ENCODE results near the gene PLA2G4D.

PLA2G4D gene

GRCh38 chr15:42020713-42021273 is 73.6 kb downstream of the PLA2G4D start, which contains the start of gene PLA2G4E:
Gene PLA2G4E, minus strand, starts transcription at chr15:42021042. Its CDS starts 12 bp downstream, at chr15:42021030.
- Histone ChIP-seq H3K27me3 (ENCODE audit: insufficient read depth, low read length) (no peaks in the 10 kb centered on the region; the same call in 1 of the 2 replicates), H4K20me1 (ENCODE audit: insufficient read depth, low read length) (no peaks in the 10 kb centered on the region), H3K4me1 (ENCODE audit: insufficient read depth, low read length, severe bottlenecking) (no peaks in the 10 kb centered on the region)

DNA sequence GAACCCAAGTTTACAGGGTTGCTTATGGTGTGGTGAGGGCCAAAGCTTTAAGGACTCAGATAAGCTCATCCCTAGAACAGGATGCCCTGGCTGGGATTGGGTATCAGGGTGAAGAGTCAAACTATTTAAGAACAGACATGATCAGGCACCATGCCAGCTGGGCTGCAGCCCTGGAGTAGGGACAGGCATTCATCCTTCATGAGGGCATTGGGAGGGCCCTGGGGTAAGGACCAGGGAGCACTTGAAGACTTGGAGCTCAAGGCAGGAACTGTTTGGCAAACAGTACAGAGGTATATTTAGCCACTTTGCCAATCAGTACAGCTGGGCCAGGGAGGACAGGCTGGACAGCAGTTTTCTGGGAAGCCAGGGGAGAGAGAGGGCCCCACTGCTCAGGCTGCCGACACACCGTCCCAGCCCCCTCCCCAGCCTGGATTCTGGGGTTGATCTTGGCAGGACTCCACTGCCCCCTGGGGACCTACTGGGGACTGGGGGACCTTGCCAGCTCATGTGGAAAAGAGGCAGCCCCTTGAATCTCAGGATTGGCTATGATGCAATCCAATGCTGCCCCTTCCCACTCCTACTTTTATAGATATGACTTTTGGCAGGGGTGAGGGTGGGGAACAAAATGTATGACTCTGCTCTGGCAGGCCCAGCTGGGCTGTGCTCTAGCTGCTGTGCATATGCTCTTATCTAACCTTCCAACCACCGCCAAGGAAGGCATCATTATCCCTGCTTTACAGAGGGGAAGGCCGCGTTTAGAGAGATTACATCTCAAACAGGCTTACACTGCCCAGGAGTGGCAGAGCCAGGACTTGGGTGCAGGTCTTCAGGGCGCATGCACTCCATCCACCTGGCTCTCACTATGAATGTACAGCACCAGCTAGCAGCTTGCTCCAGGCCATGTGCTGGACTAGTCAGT is 75.8 kb downstream of the PLA2G4D start:
- H3F3A ChIP-seq (ENCODE audit: insufficient read depth, low read length): no peaks in the 10 kb centered on the region
- H3K9me2 ChIP-seq (ENCODE audit: low read depth, low read length): no peaks in the 10 kb centered on the region
- no peaks in the 10 kb centered on the region for H3K4me1 ChIP-seq (ENCODE audit: insufficient read depth, low read length, severe bottlenecking)
- no peaks in the 10 kb centered on the region for H3K79me2 ChIP-seq (ENCODE audit: insufficient read depth, low read length)
- H3K9me3 ChIP-seq (ENCODE audit: low read length): no peaks in the 10 kb centered on the region; the same call in 1 of the 2 replicates
- no peak overlapping the region for H3K4me2 ChIP-seq (ENCODE audit: low read length)
- no peak overlapping the region for H2AFZ ChIP-seq (ENCODE audit: low read length)
- no peak overlapping the region for H3K27ac ChIP-seq (ENCODE audit: low read depth, low read length, poor library complexity, severe bottlenecking)
- H3K9ac ChIP-seq (ENCODE audit: low read length): no peak overlapping the region
- H3K4me3 ChIP-seq (ENCODE audit: low read depth, low read length, poor library complexity, severe bottlenecking): no peak overlapping the region
- H3K27me3 ChIP-seq (ENCODE audit: insufficient read depth, low read length): no peaks in the 10 kb centered on the region; the same call in 1 of the 2 replicates
- no peaks in the 10 kb centered on the region for H4K20me1 ChIP-seq (ENCODE audit: insufficient read depth, low read length)
- no peaks in the 10 kb centered on the region for H3K36me3 ChIP-seq (ENCODE audit: insufficient read depth, low read length)
- TF ChIP-seq CTCF (IDR thresholded peaks at IDR 0.05; ENCODE audit: low read length) (no peak), EZH2 (IDR thresholded peaks at IDR 0.05; ENCODE audit: borderline replicate concordance, low read length) (no peak)

More at GRCh38 chr15:42020713-42021273, 73.6 kb downstream of the PLA2G4D start, which contains the start of gene PLA2G4E:
- Histone ChIP-seq H3K36me3 (ENCODE audit: insufficient read depth, low read length) (no peaks in the 10 kb centered on the region), H3K4me3 (ENCODE audit: low read depth, low read length, poor library complexity, severe bottlenecking) (no peak within 1 kb of the TSS), H3K9ac (ENCODE audit: low read length) (no peak within 1 kb of the TSS), H3K79me2 (ENCODE audit: insufficient read depth, low read length) (no peaks in the 10 kb centered on the region), H3F3A (ENCODE audit: insufficient read depth, low read length) (no peaks in the 10 kb centered on the region), H3K9me2 (ENCODE audit: low read depth, low read length) (no peaks in the 10 kb centered on the region), H3K27ac (ENCODE audit: low read depth, low read length, poor library complexity, severe bottlenecking) (no peak within 1 kb of the TSS), H3K4me2 (ENCODE audit: low read length) (no peak within 1 kb of the TSS), H2AFZ (ENCODE audit: low read length) (no peak within 1 kb of the TSS), H3K9me3 (ENCODE audit: low read length) (no peaks in the 10 kb centered on the region; the same call in 1 of the 2 replicates)
- TF ChIP-seq EZH2 (IDR thresholded peaks at IDR 0.05; ENCODE audit: borderline replicate concordance, low read length) (no peak), CTCF (IDR thresholded peaks at IDR 0.05; ENCODE audit: low read length) (no peak)
